NT2/D1 (cell line): ENCODE measurements around the gene TUBA4A.
A peak's percentile ranks its signal among the peaks of the same experiment; 100 is the strongest.

Experiments used
- DNase-seq: peaks from one replicate; pipeline ENCODE4 v3.0.0-alpha.2; 2011; ENCODE audit warnings: low read depth, low spot score
- H3K27me3 ChIP-seq: 2 replicates; pipeline ENCODE4 v1.6.0; 2011; ENCODE audit warnings: mild to moderate bottlenecking; ENCODE audit not compliant: insufficient read length, insufficient read depth
- H3K36me3 ChIP-seq: 2 replicates; pipeline ENCODE4 v1.6.1; 2011; ENCODE audit warnings: mild to moderate bottlenecking, low read length, mixed read lengths; ENCODE audit not compliant: insufficient read depth, insufficient read length
- H3K4me1 ChIP-seq: 2 replicates; pipeline ENCODE4 v1.5.1; 2011; ENCODE audit not compliant: insufficient read depth, insufficient read length
- H3K4me3 ChIP-seq: 2 replicates; pipeline ENCODE4 v1.5.1; 2011; ENCODE audit warnings: low read depth; ENCODE audit not compliant: insufficient read length
- H3K9ac ChIP-seq: 2 replicates; pipeline ENCODE4 v1.6.0; 2011; ENCODE audit warnings: low read depth; ENCODE audit not compliant: insufficient read length
- H3K9me3 ChIP-seq: 2 replicates; pipeline ENCODE4 v1.5.1; 2011; ENCODE audit warnings: mild to moderate bottlenecking, low read length; ENCODE audit not compliant: insufficient read depth
- SUZ12 ChIP-seq: IDR thresholded peaks from 2 replicates; pipeline ENCODE4 v1.6.1; 2011; ENCODE audit not compliant: insufficient read length, insufficient read depth; ENCODE audit errors: extremely low read depth
- YY1 ChIP-seq: IDR thresholded peaks from 2 replicates; pipeline ENCODE4 v1.6.1; 2011; ENCODE audit not compliant: insufficient read length, insufficient read depth
- ZNF274 ChIP-seq: IDR thresholded peaks from 2 replicates; pipeline ENCODE4 v1.6.1; 2011; ENCODE audit warnings: mild to moderate bottlenecking, low read depth, low read length

The TUBA4A gene

GRCh38 chr2:219249203-219249980 is 4.3 kb downstream of the TUBA4A start:
- H3K4me1 ChIP-seq = peaks cover 27% of the 10 kb centered on the region
- peak overlapping the region; percentile 1 for H3K4me3 ChIP-seq
- peaks cover 52% of the 10 kb centered on the region for H3K36me3 ChIP-seq
- no peak for DNase-seq
- peak overlapping the region; percentile 46 for H3K9ac ChIP-seq
- peaks cover 30% of the 10 kb centered on the region for H3K27me3 ChIP-seq
- no peak for TF ChIP-seq ZNF274
- TF ChIP-seq YY1 = no peak
- no peak for TF ChIP-seq SUZ12
- H3K9me3 ChIP-seq = no peaks in the 10 kb centered on the region

DNA sequence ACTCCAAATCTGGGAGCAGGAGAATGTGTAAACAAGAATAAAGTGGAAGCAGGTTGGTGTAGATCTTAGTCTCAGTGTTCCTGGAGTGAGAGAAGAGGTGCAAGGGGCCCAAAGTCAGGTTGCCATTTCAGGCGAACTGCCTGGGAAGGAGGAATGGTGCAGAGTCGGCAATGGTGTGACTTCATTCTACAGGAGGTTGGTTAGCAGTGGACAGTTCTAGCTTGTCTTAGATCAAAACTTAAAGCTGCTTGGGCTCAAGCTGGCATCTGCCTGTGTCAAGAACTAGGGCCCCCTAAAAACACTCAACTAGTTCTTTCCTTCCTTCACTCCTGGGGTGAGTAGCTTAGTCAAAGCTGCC is 4.9 kb downstream of the TUBA4A start:
- DNase-seq = no peak
- H3K27me3 ChIP-seq = peaks cover 25% of the 10 kb centered on the region
- no peaks in the 10 kb centered on the region for H3K9me3 ChIP-seq
- H3K36me3 ChIP-seq = peaks cover 52% of the 10 kb centered on the region
- peak overlapping the region; percentile 46 for H3K9ac ChIP-seq
- no peak overlapping the region for H3K4me3 ChIP-seq
- peaks cover 23% of the 10 kb centered on the region for H3K4me1 ChIP-seq
- no peak for TF ChIP-seq YY1
- no peak for TF ChIP-seq SUZ12
- TF ChIP-seq ZNF274 = no peak

GRCh38 chr2:219247678-219248642 is 5.8 kb downstream of the TUBA4A start:
- no peak overlapping the region for H3K9ac ChIP-seq
- TF ChIP-seq SUZ12 (no peak), YY1 (no peak)
- H3K36me3 ChIP-seq = peaks cover 52% of the 10 kb centered on the region
- peaks cover 23% of the 10 kb centered on the region for H3K4me1 ChIP-seq
- H3K27me3 ChIP-seq = peaks cover 16% of the 10 kb centered on the region
- no peaks in the 10 kb centered on the region for H3K9me3 ChIP-seq
- no peak for DNase-seq
- H3K4me3 ChIP-seq = no peak overlapping the region

DNA sequence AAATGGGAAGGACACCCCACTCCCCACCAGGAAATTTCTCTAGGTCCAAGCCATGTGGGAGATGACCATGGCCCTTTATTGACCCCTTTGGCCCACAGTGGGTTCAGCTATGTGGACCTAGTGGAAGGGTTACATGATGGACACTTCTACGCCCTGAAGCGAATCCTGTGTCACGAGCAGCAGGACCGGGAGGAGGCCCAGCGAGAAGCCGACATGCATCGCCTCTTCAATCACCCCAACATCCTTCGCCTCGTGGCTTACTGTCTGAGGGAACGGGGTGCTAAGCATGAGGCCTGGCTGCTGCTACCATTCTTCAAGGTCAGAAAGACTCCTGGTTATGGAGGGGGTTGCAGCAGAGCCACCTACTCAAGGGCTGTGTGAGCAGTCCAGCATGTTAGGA is 7.2 kb downstream of the TUBA4A start:
- no peak for TF ChIP-seq YY1
- TF ChIP-seq ZNF274 = no peak
- TF ChIP-seq SUZ12 = no peak
- Histone ChIP-seq H3K4me1 (peaks cover 14% of the 10 kb centered on the region), H3K27me3 (peaks cover 2% of the 10 kb centered on the region), H3K9me3 (no peaks in the 10 kb centered on the region), H3K36me3 (peaks cover 52% of the 10 kb centered on the region), H3K4me3 (no peak overlapping the region), H3K9ac (no peak overlapping the region)
- DNase-seq = no peak

DNA sequence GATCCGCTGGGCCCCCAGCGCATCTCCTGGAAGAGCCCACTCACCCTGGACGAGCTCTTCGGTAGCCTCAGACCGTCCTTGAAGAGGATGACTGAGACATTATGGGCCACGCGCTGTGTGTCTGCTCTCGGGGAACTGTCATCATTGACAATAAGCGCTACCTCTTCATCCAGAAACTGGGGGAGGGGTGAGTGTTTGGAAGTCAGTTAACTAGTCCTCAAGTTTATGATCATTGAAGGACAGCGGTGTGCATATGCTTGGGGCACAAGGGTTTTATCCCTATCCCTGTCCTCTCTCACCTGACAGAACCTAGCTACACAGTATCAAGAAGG is 7.9 kb downstream of the TUBA4A start:
- H3K9me3 ChIP-seq = no peaks in the 10 kb centered on the region
- peaks cover 14% of the 10 kb centered on the region for H3K4me1 ChIP-seq
- H3K36me3 ChIP-seq = peaks cover 45% of the 10 kb centered on the region
- TF ChIP-seq SUZ12 = no peak
- TF ChIP-seq ZNF274 = no peak
- TF ChIP-seq YY1 = no peak
- H3K9ac ChIP-seq = peak overlapping the region; percentile 98
- DNase-seq = no peak
- H3K27me3 ChIP-seq = no peaks in the 10 kb centered on the region
- H3K4me3 ChIP-seq = peak overlapping the region; percentile 97

DNA sequence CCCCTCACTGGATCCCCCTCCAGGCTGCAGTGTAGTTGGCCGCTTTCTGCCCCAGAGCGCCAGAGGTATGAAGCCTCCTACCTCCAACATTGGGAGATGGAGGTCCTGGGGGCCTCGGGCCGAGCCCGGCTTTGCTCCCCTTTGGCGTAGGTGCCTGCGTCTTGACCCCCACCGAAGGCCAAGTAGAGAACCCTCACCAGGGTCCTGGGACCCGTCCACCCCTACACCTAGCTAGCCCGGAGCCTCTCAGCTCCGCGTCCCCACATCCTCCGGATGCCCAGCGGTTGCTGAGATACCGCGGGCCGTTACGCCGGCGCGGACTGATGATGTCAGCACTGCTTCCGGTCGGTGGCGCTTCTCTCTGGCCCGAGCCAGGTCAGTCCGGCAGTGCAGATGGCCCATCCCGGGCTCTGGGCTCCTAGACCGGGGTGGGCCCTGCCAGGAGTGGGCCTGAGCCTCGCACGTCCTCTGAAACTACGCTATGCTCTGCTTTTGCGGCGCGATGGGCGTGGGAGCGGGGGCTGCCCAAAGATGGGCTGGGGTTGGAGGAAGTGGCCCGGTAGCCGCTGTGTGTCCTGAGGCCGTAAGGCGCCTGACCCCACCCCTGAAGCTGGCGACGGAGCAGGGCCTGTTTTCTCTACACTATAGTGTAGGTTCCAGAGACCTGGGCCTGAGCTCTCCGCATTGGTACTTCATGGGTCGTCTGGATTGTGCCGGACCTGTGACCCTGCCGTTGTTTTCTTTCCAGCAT is 8.4 kb downstream of the TUBA4A start, which contains the start of the genes GLB1L and STK16:
Gene GLB1L, minus strand, starts transcription at position 297 of the 751 bp plus-strand sequence. CDS start 1,871 bp downstream, outside the sequence.
Gene STK16, plus strand, starts transcription at position 332 of the 751 bp plus-strand sequence. CDS start 521 bp downstream, outside the sequence.
- H3K9ac ChIP-seq = peak within 1 kb of the TSS; percentile 98
- H3K9me3 ChIP-seq = no peaks in the 10 kb centered on the region
- no peaks in the 10 kb centered on the region for H3K27me3 ChIP-seq
- peak; percentile 90 for DNase-seq
- TF ChIP-seq YY1 = no peak
- peaks cover 14% of the 10 kb centered on the region for H3K4me1 ChIP-seq
- peaks cover 40% of the 10 kb centered on the region for H3K36me3 ChIP-seq
- H3K4me3 ChIP-seq = peak within 1 kb of the TSS; percentile 97
